ENCODE measurements around the gene RNU4-1. TPM values are rescaled to one million over a fixed set of nuclear protein-coding genes. Genes with fewer than 3 reads are reported as not detected.

The RNU4-1 gene
- total RNA-seq, 1 experiment from 2014 or later = 2,436 TPM

- TF ChIP-seq FOXP4 (CRISPR knock-in tag; IDR thresholded peaks at IDR 0.05) = no peak
- TF ChIP-seq FOXJ3 (CRISPR knock-in tag; IDR thresholded peaks at IDR 0.05; ENCODE audit: borderline replicate concordance) = no peak
These were observed 701 bp downstream of the RNU4-1 start (continued) for GRCh38 chr12:120292411-120292660.

GRCh38 chr12:120290609-120291305 lies 2.3 kb downstream of the RNU4-1 start:
- DNase-seq (ENCODE audit: low spot score) (peak; percentile 45), ATAC-seq (peak; percentile 2)
- H3K4me1 Mint-ChIP-seq = peaks cover 14% of the 10 kb centered on the region
- CTCF ChIA-PET = interaction anchor here (0.7 to 6.2 kb wide), 13 partner anchors 9 to 802 kb away, joined by 3 to 145 read pairs (median 5); partner anchors contain the start of genes PXN, RPLP0 and SIRT4
- H3K4me3 Mint-ChIP-seq = no peak overlapping the region
- no peak overlapping the region; the same call in 1 of the 2 replicates for H3K27ac Mint-ChIP-seq
- TF ChIP-seq ZNF317 (CRISPR knock-in tag; IDR thresholded peaks at IDR 0.05; ENCODE audit: borderline replicate concordance, low read depth) (no peak), ZNF121 (CRISPR knock-in tag; IDR thresholded peaks at IDR 0.05) (no peak), CBFB (CRISPR knock-in tag; IDR thresholded peaks at IDR 0.05; ENCODE audit: low read depth) (no peak), E2F5 (CRISPR knock-in tag; IDR thresholded peaks at IDR 0.05) (no peak), SOX15 (CRISPR knock-in tag; IDR thresholded peaks at IDR 0.05) (no peak), ZNF671 (CRISPR knock-in tag; IDR thresholded peaks at IDR 0.05) (no peak), FOXP4 (CRISPR knock-in tag; IDR thresholded peaks at IDR 0.05) (no peak), IRF2 (CRISPR knock-in tag; IDR thresholded peaks at IDR 0.05; ENCODE audit: borderline replicate concordance, low read depth) (no peak), ESRRA (CRISPR knock-in tag; IDR thresholded peaks at IDR 0.05; ENCODE audit: borderline replicate concordance) (no peak), STAT6 (CRISPR knock-in tag; conservative IDR thresholded peaks at IDR 0.05; ENCODE audit: low read depth) (no peak), GRHL2 (CRISPR knock-in tag; IDR thresholded peaks at IDR 0.05; ENCODE audit: insufficient replicate concordance, severe bottlenecking) (no peak), MYBL2 (CRISPR knock-in tag; IDR thresholded peaks at IDR 0.05) (no peak), CREB1 (CRISPR knock-in tag; IDR thresholded peaks at IDR 0.05) (no peak), ELF4 (CRISPR knock-in tag; IDR thresholded peaks at IDR 0.05; ENCODE audit: low read depth) (no peak), MXD4 (CRISPR knock-in tag; IDR thresholded peaks at IDR 0.05; ENCODE audit: borderline replicate concordance) (no peak), GTF2I (CRISPR knock-in tag; conservative IDR thresholded peaks at IDR 0.05) (no peak), SMAD3 (CRISPR knock-in tag; IDR thresholded peaks at IDR 0.05; ENCODE audit: borderline replicate concordance) (no peak), TP53 (CRISPR knock-in tag; IDR thresholded peaks at IDR 0.05) (no peak), ZNF219 (CRISPR knock-in tag; IDR thresholded peaks at IDR 0.05; ENCODE audit: borderline replicate concordance) (no peak), ZNF232 (CRISPR knock-in tag; IDR thresholded peaks at IDR 0.05) (no peak)
- no peaks in the 10 kb centered on the region for H3K9me3 Mint-ChIP-seq
- H3K27me3 Mint-ChIP-seq (ENCODE audit: low read depth) = no peaks in the 10 kb centered on the region; the same call in 1 of the 2 replicates
- POLR2A ChIA-PET = interaction anchor here (0.6 to 4.5 kb wide), 28 partner anchors 8 to 176 kb away, joined by 3 to 157 read pairs (median 4); partner anchors contain the start of genes PXN, RAB35, RPLP0 and SIRT4
- H3K36me3 Mint-ChIP-seq = no peaks in the 10 kb centered on the region

Measured in WTC11 (cell line).